A549 (cell line): ENCODE results near the gene EML5. TPM values are rescaled to one million over a fixed set of nuclear protein-coding genes. Genes with fewer than 3 reads are reported as not detected.

ENCODE experiments used
- ATAC-seq, 2 experiments: fragments of 200-7000 bp in 1 of 2; fragments of >200 bp in 1 of 2; cut with Nextera tagmentation in 1 of 2; cut with Tn5 transposase in 1 of 2; 3 replicates each; pipeline versions ENCODE4 v1.8.0 to v1.9.1; 2018 to 2020; ENCODE audit warnings: mild to moderate bottlenecking in 1 of 2, moderate library complexity in 1 of 2
- CTCF ChIA-PET: fragments of 300-600 bp; sonication (Branson Sonifier 250); formaldehyde crosslinking; extraction: SDS; loops from one replicate; lab custom pipeline; 2021; ENCODE audit warnings: antibody characterized with exemption, inconsistent platforms; lab: Yijun Ruan, JAX
- POLR2A ChIA-PET: fragments of 350-600 bp; formaldehyde crosslinking; extraction: SDS; loops from one replicate; lab custom pipeline; 2021; ENCODE audit warnings: antibody characterized with exemption, inconsistent platforms; lab: Yijun Ruan, JAX
- DNase-seq, 2 experiments: peaks; one replicate each; pipeline versions ENCODE4 v3.0.0 to v3.0.0-alpha.2; 2011 to 2016; ENCODE audit warnings: low read depth in 1 of 2, low spot score in 1 of 2
- FAIRE-seq: peaks from 2 replicates; lab custom pipeline; 2011; peaks lifted over from hg19 to GRCh38; lab: Jason Lieb, UNC
- H3K27ac ChIP-seq, 2 experiments: fragments of >200 bp; sonication (Bioruptor Twin); formaldehyde crosslinking; 3 replicates each; pipeline ENCODE4 v1.5.1; 2016 to 2017
- H3K4me1 ChIP-seq: fragments of >200 bp; sonication (Bioruptor Twin); formaldehyde crosslinking; 3 replicates; pipeline ENCODE4 v1.6.1; 2016
- H3K4me2 ChIP-seq: fragments of >200 bp; sonication (Bioruptor Twin); formaldehyde crosslinking; 3 replicates; pipeline ENCODE4 v1.6.1; 2016
- H3K4me3 ChIP-seq: fragments of >200 bp; sonication (Bioruptor Twin); formaldehyde crosslinking; 3 replicates; pipeline ENCODE4 v1.5.1; 2016
- H3K9me3 ChIP-seq: fragments of >200 bp; sonication (Bioruptor Twin); formaldehyde crosslinking; 3 replicates; pipeline ENCODE4 v1.6.1; 2016
- BCL3 ChIP-seq: fragments of >200 bp; sonication (Bioruptor Twin); formaldehyde crosslinking; IDR thresholded peaks from 3 replicates; pipeline ENCODE4 v1.6.1; 2016
- CEBPB ChIP-seq, 2 experiments: fragments of >200 bp in 1 of 2; sonication (Bioruptor Twin) in 1 of 2; formaldehyde crosslinking in 1 of 2; IDR thresholded peaks; 2 replicates each; pipeline ENCODE4 v1.6.1; 2012 to 2016
- EHF ChIP-seq: fragments of 250-450 bp; sonication (Bioruptor Pico); IDR thresholded peaks from 2 replicates; pipeline ENCODE4 v1.5.0; 2020; ENCODE audit warnings: mild to moderate bottlenecking
- EHMT2 ChIP-seq: fragments of 200-600 bp; sonication (generic); IDR thresholded peaks from 2 replicates; pipeline ENCODE4 v1.6.1; 2016; ENCODE audit warnings: antibody characterized with exemption, low read depth, mild to moderate bottlenecking, moderate library complexity
- HEYL ChIP-seq: fragments of 250-450 bp; sonication (Bioruptor Pico); IDR thresholded peaks from 2 replicates; pipeline ENCODE4 v1.8.0; 2021; ENCODE audit warnings: mild to moderate bottlenecking, moderate library complexity
- HOXB13 ChIP-seq: fragments of 250-450 bp; sonication (Bioruptor Pico); IDR thresholded peaks from 2 replicates; pipeline ENCODE4 v1.5.0; 2020; ENCODE audit warnings: low read depth, mild to moderate bottlenecking, moderate library complexity
- HOXB5 ChIP-seq: fragments of 250-450 bp; sonication (Bioruptor Pico); IDR thresholded peaks from 2 replicates; pipeline ENCODE4 v1.5.0; 2020; ENCODE audit warnings: mild to moderate bottlenecking, moderate library complexity
- JUN ChIP-seq, 2 experiments: fragments of >200 bp; sonication (Bioruptor Twin); formaldehyde crosslinking; IDR thresholded peaks; 2 replicates in 1 of 2; 3 replicates in 1 of 2; pipeline ENCODE4 v1.6.1; 2016 to 2017
- JUNB ChIP-seq: fragments of >200 bp; sonication (Bioruptor Twin); formaldehyde crosslinking; IDR thresholded peaks from 2 replicates; pipeline ENCODE4 v1.6.1; 2016
- MAX ChIP-seq: IDR thresholded peaks from 2 replicates; pipeline ENCODE4 v1.6.1; 2012
- NPAS2 ChIP-seq: fragments of 250-450 bp; sonication (Bioruptor Pico); IDR thresholded peaks from 2 replicates; pipeline ENCODE4 v1.8.0; 2022; ENCODE audit warnings: mild to moderate bottlenecking, moderate library complexity, borderline replicate concordance
- NR3C1 ChIP-seq: fragments of >200 bp; sonication (Bioruptor Twin); formaldehyde crosslinking; IDR thresholded peaks from 3 replicates; pipeline ENCODE4 v1.6.1; 2017
- PHF8 ChIP-seq: fragments of 200-600 bp; sonication (generic); IDR thresholded peaks from 2 replicates; pipeline ENCODE4 v1.6.1; 2016; ENCODE audit warnings: low read depth, mild to moderate bottlenecking, antibody characterized with exemption, moderate library complexity, borderline replicate concordance
- POLR2A ChIP-seq: IDR thresholded peaks from 2 replicates; pipeline ENCODE4 v1.6.1; 2012; ENCODE audit warnings: mild to moderate bottlenecking, low read length
- POLR2AphosphoS2 ChIP-seq: conservative IDR thresholded peaks from 2 replicates; pipeline ENCODE4 v1.6.1; 2012; ENCODE audit warnings: low read length, improper control_type of control experiment, inconsistent platforms
- RAD21 ChIP-seq, 2 experiments: fragments of >200 bp in 1 of 2; sonication (Bioruptor Twin) in 1 of 2; formaldehyde crosslinking in 1 of 2; IDR thresholded peaks in 1 of 2; conservative IDR thresholded peaks in 1 of 2; 2 replicates in 1 of 2; 3 replicates in 1 of 2; pipeline ENCODE4 v1.6.1; 2012 to 2018; ENCODE audit warnings: inconsistent platforms in 1 of 2
- RARB ChIP-seq: fragments of 250-450 bp; sonication (Bioruptor Pico); IDR thresholded peaks from 2 replicates; pipeline ENCODE4 v1.8.0; 2021; ENCODE audit warnings: mild to moderate bottlenecking, moderate library complexity
- REST ChIP-seq: fragments of 200-600 bp; sonication (generic); IDR thresholded peaks from 2 replicates; pipeline ENCODE4 v1.6.1; 2016; ENCODE audit warnings: antibody characterized with exemption, mild to moderate bottlenecking, moderate library complexity
- SREBF2 ChIP-seq: fragments of 450-650 bp; IDR thresholded peaks from 2 replicates; pipeline ENCODE4 v1.6.1; 2014; ENCODE audit warnings: mild to moderate bottlenecking, moderate library complexity
- ZFP36 ChIP-seq: fragments of 450-650 bp; IDR thresholded peaks from 2 replicates; pipeline ENCODE4 v1.6.1; 2014; ENCODE audit warnings: borderline replicate concordance; ENCODE audit not compliant: partially characterized antibody
- ZSCAN20 ChIP-seq: fragments of 250-450 bp; sonication (Bioruptor Pico); IDR thresholded peaks from 2 replicates; pipeline ENCODE4 v1.8.0; 2022; ENCODE audit warnings: mild to moderate bottlenecking, moderate library complexity
- WGBS: methylation state at CpG from one replicate; pipeline ENCODE4 v1.1.6; 2017; ENCODE audit errors: missing lambda C conversion rate; 5-methylcytosine and 5-hydroxymethylcytosine counted together
- polyA plus RNA-seq, 4 experiments: library from polyadenylated mRNA; depleted of rRNA in 3 of 4; stranded (reverse); fragments of >200 nt; fragmentation: RNase III in 1 of 4; extraction: RNeasy Plus Mini Kit Qiagen cat#74134 plus additional on column Dnase treatment in 1 of 4; gene quantifications; 2 replicates in 3 of 4; 3 replicates in 1 of 4; pipeline ENCODE4 v1.2.3, GENCODE V29; 2011 to 2017
- TF ChIP-seq, protein P1 (sequence below): fragments of >200 bp; sonication (Bioruptor Twin); formaldehyde crosslinking; IDR thresholded peaks from 2 replicates; pipeline ENCODE4 v1.6.1; 2016
- TF ChIP-seq, protein P2 (sequence below): fragments of >200 bp; sonication (Bioruptor Twin); formaldehyde crosslinking; IDR thresholded peaks from 3 replicates; pipeline ENCODE4 v1.5.1; 2016
- TF ChIP-seq, protein P3 (sequence below): fragments of 450-650 bp; IDR thresholded peaks from 2 replicates; pipeline ENCODE4 v1.6.1; 2014; ENCODE audit warnings: antibody characterized with exemption

The EML5 gene
- polyA plus RNA-seq, 2 of the 4 experiments (the other 2 are of a cell fraction): 0.44 to 0.62 TPM

GRCh38 chr14:88562831-88563686 is 229.7 kb downstream of the EML5 start, which contains the start of gene ZC3H14 (continued):
- TF ChIP-seq POLR2AphosphoS2 (no peak), CEBPB (IDR thresholded peaks at IDR 0.05) (no peak), EHMT2 (no peak), RARB (CRISPR knock-in tag) (no peak), NR3C1 (no peak), HOXB13 (CRISPR knock-in tag) (no peak), HEYL (no peak), RAD21 (conservative IDR thresholded peaks at IDR 0.05 in 1 of 2, IDR thresholded peaks at IDR 0.05 in 1 of 2) (no peak), MAX (peak; percentile 90), BCL3 (peak; percentile 80; the same call in 2 of the 3 replicates), PHF8 (peak; percentile 94), ZFP36 (peak; percentile 5), POLR2A (peak; percentile 85), JUN (IDR thresholded peaks at IDR 0.05) (peak; percentile 79 to 85; a peak in 4 of 5 replicates), JUNB (no peak), ZSCAN20 (CRISPR knock-in tag) (no peak), HOXB5 (CRISPR knock-in tag) (no peak), EHF (no peak), SREBF2 (no peak), NPAS2 (no peak)
- TF ChIP-seq, protein P1, sequence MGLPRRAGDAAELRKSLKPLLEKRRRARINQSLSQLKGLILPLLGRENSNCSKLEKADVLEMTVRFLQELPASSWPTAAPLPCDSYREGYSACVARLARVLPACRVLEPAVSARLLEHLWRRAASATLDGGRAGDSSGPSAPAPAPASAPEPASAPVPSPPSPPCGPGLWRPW: no peak
- TF ChIP-seq, protein P2, sequence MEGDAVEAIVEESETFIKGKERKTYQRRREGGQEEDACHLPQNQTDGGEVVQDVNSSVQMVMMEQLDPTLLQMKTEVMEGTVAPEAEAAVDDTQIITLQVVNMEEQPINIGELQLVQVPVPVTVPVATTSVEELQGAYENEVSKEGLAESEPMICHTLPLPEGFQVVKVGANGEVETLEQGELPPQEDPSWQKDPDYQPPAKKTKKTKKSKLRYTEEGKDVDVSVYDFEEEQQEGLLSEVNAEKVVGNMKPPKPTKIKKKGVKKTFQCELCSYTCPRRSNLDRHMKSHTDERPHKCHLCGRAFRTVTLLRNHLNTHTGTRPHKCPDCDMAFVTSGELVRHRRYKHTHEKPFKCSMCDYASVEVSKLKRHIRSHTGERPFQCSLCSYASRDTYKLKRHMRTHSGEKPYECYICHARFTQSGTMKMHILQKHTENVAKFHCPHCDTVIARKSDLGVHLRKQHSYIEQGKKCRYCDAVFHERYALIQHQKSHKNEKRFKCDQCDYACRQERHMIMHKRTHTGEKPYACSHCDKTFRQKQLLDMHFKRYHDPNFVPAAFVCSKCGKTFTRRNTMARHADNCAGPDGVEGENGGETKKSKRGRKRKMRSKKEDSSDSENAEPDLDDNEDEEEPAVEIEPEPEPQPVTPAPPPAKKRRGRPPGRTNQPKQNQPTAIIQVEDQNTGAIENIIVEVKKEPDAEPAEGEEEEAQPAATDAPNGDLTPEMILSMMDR: no peak
- TF ChIP-seq, protein P3, sequence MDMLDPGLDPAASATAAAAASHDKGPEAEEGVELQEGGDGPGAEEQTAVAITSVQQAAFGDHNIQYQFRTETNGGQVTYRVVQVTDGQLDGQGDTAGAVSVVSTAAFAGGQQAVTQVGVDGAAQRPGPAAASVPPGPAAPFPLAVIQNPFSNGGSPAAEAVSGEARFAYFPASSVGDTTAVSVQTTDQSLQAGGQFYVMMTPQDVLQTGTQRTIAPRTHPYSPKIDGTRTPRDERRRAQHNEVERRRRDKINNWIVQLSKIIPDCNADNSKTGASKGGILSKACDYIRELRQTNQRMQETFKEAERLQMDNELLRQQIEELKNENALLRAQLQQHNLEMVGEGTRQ: no peak
- TF ChIP-seq, all 56 proteins: peak for 8

DNA sequence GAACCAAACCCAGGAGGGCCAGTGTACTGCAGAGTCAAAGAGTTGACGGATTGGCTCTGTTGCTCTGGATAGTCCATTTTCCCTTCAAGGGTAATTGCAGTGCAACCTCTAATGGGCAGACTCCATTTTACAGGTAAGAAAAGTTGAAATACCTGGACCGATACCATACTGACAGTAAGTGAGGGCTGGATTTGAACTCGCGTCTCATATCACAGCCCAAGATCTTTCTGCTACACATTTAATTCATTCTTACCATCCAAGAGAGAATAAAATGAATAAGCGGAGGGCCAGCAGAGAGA is 230.3 kb downstream of the EML5 start:
- H3K4me1 ChIP-seq: peaks cover 20% of the 10 kb centered on the region
- H3K27ac ChIP-seq: peak overlapping the region; percentile 94 to 95
- 16% methylated on average over 5 of the region's 5 CpGs for WGBS
- H3K4me2 ChIP-seq: peak overlapping the region; percentile 90
- peak overlapping the region; percentile 87 for H3K4me3 ChIP-seq
- no peaks in the 10 kb centered on the region for H3K9me3 ChIP-seq
- ATAC-seq (peak in 1 of 2 experiments; percentile 26; a peak in 2 of 6 replicates), FAIRE-seq (no peak), DNase-seq (no peak)
- ChIA-PET POLR2A (no interaction called here), CTCF (interaction anchor here (0.6 to 1.6 kb wide), 2 partner anchors 70 to 617 kb away, joined by 3 to 6 read pairs; no protein-coding TSS in a partner anchor)
- TF ChIP-seq, protein P1: no peak
- no peak for TF ChIP-seq REST
- TF ChIP-seq, protein P2: peak; percentile 7; the same call in 1 of the 3 replicates
